ENCODE data around the gene WDR46. TPM values are rescaled to one million over a fixed set of nuclear protein-coding genes. Genes with fewer than 3 reads are reported as not detected.
A peak's percentile ranks its signal among the peaks of the same experiment; 100 is the strongest.

Gene WDR46
- total and polyA plus RNA-seq, 2 of the 13 experiments (the other 11 are each of a cell fraction or from before 2014, with no cell fraction given): 47.4 to 105 TPM

DNA sequence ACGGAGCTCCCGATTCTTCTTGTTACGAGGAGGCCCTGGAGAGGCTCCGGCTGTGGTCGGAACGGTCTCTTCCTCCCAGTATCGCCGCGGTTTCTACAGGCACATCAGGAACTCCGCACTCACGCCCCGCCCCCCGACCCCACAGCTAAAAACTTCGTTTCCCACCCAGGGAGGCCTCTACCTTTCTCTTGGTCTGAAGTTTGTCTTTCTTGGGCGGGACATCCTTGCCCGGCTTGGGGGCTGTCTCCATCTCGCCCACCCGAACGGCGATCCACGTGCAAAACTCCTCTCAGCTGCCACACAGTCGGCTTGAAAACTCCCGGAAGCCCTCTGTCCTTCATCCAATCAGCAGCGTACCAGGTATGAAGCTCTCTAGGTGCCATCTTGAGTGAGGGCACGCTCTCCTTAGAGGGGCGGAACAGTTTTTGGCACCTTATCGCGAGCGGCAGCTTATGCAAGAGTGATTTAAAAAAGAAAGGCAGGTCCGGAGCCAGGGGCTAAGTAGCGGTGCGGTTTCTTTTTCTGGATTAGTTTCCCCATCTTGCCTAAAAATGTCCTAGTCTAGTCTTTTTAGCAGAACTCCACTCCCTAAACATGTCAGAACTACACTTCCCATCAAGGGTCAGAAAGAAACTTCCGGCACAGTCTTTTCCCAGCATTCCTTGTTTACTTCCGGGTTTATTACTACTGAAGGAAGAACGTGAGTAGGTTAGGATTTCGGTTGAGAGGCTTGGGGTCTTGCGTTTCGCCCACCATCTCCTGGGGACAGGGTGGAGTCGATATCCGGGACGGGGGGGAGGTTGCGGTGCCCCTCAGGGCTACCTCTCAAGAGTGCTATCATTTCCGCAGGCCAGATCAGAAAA lies at the start of gene WDR46, which contains the start of gene PFDN6 (continued):
- TF ChIP-seq, protein P1, sequence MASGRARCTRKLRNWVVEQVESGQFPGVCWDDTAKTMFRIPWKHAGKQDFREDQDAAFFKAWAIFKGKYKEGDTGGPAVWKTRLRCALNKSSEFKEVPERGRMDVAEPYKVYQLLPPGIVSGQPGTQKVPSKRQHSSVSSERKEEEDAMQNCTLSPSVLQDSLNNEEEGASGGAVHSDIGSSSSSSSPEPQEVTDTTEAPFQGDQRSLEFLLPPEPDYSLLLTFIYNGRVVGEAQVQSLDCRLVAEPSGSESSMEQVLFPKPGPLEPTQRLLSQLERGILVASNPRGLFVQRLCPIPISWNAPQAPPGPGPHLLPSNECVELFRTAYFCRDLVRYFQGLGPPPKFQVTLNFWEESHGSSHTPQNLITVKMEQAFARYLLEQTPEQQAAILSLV (CRISPR knock-in tag; IDR thresholded peaks at IDR 0.05; ENCODE audit: borderline replicate concordance): 0 out of 2 replicates have a peak, but pooled peaks have one; percentile 36
- TF ChIP-seq, protein P2, sequence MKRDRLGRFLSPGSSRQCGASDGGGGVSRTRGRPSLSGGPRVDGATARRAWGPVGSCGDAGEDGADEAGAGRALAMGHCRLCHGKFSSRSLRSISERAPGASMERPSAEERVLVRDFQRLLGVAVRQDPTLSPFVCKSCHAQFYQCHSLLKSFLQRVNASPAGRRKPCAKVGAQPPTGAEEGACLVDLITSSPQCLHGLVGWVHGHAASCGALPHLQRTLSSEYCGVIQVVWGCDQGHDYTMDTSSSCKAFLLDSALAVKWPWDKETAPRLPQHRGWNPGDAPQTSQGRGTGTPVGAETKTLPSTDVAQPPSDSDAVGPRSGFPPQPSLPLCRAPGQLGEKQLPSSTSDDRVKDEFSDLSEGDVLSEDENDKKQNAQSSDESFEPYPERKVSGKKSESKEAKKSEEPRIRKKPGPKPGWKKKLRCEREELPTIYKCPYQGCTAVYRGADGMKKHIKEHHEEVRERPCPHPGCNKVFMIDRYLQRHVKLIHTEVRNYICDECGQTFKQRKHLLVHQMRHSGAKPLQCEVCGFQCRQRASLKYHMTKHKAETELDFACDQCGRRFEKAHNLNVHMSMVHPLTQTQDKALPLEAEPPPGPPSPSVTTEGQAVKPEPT (CRISPR knock-in tag; IDR thresholded peaks at IDR 0.05; ENCODE audit: low read depth): no peak
- TF ChIP-seq ZNF432 (CRISPR knock-in tag; IDR thresholded peaks at IDR 0.05; ENCODE audit: borderline replicate concordance): no peak
- TF ChIP-seq MBD4 (IDR thresholded peaks at IDR 0.05; ENCODE audit: borderline replicate concordance, low read length): no peak
- TF ChIP-seq GZF1 (CRISPR knock-in tag; IDR thresholded peaks at IDR 0.05): no peak
- no peak for TF ChIP-seq MAZ (IDR thresholded peaks at IDR 0.05; ENCODE audit: borderline replicate concordance, low read depth, low read length)
- TF ChIP-seq MAZ (CRISPR knock-in tag; IDR thresholded peaks at IDR 0.05; ENCODE audit: low read depth): no peak
- no peak for TF ChIP-seq ZNF354B (CRISPR knock-in tag; IDR thresholded peaks at IDR 0.05)
- no peak for TF ChIP-seq ZNF530 (CRISPR knock-in tag; IDR thresholded peaks at IDR 0.05; ENCODE audit: low read depth)
- TF ChIP-seq SALL2 (CRISPR knock-in tag; IDR thresholded peaks at IDR 0.05): no peak
- peak; percentile 83 for TF ChIP-seq ATF1 (CRISPR knock-in tag; IDR thresholded peaks at IDR 0.05)
- no peak for TF ChIP-seq HIVEP1 (CRISPR knock-in tag; IDR thresholded peaks at IDR 0.05)
- TF ChIP-seq MXI1 (IDR thresholded peaks at IDR 0.05; ENCODE audit: borderline replicate concordance, low read depth, low read length): peak; percentile 98
- TF ChIP-seq, protein P3, sequence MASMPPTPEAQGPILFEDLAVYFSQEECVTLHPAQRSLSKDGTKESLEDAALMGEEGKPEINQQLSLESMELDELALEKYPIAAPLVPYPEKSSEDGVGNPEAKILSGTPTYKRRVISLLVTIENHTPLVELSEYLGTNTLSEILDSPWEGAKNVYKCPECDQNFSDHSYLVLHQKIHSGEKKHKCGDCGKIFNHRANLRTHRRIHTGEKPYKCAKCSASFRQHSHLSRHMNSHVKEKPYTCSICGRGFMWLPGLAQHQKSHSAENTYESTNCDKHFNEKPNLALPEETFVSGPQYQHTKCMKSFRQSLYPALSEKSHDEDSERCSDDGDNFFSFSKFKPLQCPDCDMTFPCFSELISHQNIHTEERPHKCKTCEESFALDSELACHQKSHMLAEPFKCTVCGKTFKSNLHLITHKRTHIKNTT (CRISPR knock-in tag; IDR thresholded peaks at IDR 0.05): no peak
- no peak for TF ChIP-seq ZNF12 (CRISPR knock-in tag; IDR thresholded peaks at IDR 0.05)
- TF ChIP-seq ATRX (CRISPR knock-in tag; IDR thresholded peaks at IDR 0.05; ENCODE audit: borderline replicate concordance): no peak
- peak; percentile 80 for TF ChIP-seq ELF3 (CRISPR knock-in tag; IDR thresholded peaks at IDR 0.05)
- no peak for TF ChIP-seq ZNF878 (CRISPR knock-in tag; IDR thresholded peaks at IDR 0.05)
- TF ChIP-seq KMT2A (CRISPR knock-in tag; IDR thresholded peaks at IDR 0.05): 0 out of 2 replicates have a peak, but pooled peaks have one; percentile 12
- no peak for TF ChIP-seq RORA (CRISPR knock-in tag; IDR thresholded peaks at IDR 0.05)
- peak; percentile 20 for TF ChIP-seq PHF5A (CRISPR knock-in tag; IDR thresholded peaks at IDR 0.05; ENCODE audit: low read depth, unreplicated experiment)
- TF ChIP-seq, protein P4, sequence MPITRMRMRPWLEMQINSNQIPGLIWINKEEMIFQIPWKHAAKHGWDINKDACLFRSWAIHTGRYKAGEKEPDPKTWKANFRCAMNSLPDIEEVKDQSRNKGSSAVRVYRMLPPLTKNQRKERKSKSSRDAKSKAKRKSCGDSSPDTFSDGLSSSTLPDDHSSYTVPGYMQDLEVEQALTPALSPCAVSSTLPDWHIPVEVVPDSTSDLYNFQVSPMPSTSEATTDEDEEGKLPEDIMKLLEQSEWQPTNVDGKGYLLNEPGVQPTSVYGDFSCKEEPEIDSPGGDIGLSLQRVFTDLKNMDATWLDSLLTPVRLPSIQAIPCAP (CRISPR knock-in tag; IDR thresholded peaks at IDR 0.05; ENCODE audit: low read depth): no peak
- TF ChIP-seq, protein P5, sequence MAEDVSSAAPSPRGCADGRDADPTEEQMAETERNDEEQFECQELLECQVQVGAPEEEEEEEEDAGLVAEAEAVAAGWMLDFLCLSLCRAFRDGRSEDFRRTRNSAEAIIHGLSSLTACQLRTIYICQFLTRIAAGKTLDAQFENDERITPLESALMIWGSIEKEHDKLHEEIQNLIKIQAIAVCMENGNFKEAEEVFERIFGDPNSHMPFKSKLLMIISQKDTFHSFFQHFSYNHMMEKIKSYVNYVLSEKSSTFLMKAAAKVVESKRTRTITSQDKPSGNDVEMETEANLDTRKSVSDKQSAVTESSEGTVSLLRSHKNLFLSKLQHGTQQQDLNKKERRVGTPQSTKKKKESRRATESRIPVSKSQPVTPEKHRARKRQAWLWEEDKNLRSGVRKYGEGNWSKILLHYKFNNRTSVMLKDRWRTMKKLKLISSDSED (CRISPR knock-in tag; IDR thresholded peaks at IDR 0.05): no peak
- TF ChIP-seq CHD4 (IDR thresholded peaks at IDR 0.05; ENCODE audit: borderline replicate concordance, low read length): no peak
- TF ChIP-seq ZNF7 (CRISPR knock-in tag; IDR thresholded peaks at IDR 0.05): no peak
